GM19025 (cell line): ENCODE data around the gene DMPK.

Experiments used
- ATAC-seq: cut with Tn5 transposase; IDR thresholded peaks from one replicate; pipeline ENCODE4 v1.9.1; 2021; ENCODE audit warnings: mild to moderate bottlenecking, low read depth, moderate library complexity; ENCODE audit not compliant: unreplicated experiment

Gene DMPK

GRCh38 chr19:45789035-45789786 is 6.9 kb upstream of the DMPK start:
- ATAC-seq, result no peak

DNA sequence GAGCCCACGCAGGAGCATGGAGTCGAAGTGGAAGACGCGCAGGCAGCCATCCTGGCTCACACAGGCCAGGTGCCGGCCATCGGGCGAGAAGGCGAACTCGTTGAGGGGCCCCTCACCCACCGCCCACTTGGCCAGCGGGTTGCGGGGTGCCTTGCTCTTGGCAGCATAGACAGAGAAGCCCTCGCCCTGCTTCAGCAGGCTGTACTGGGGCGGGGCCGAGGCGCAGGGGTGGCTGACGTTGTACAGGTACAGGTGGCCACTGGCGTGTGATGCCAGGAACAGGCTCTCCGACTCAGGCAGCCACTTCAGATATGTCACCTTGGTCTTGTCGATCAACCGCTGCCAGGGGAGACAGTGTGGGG is 4.2 kb upstream of the DMPK start:
- ATAC-seq, result no peak

- no peak for ATAC-seq
These were observed 3.7 kb upstream of the DMPK start for GRCh38 chr19:45785781-45786532.

DNA sequence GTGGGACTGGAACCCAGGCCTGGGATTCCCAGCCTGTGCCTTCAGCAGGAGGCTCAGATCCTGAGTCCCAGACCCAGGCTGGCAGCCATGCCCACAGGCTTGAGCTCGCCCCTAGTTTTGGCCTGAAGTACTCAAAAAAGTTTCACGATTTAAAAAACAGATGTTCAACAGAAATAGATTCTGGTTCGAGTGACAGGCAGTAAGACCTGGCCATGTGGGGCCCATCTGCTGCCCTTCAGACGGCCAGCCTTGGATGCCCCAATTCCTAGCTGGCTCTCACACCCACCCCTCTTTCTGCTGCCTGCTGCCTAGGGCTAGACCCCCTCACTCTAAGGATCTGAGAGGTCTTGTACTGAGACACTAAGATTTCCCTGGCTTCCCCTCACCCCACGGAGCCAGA is 2.8 kb upstream of the DMPK start:
- ATAC-seq, result no peak

DNA sequence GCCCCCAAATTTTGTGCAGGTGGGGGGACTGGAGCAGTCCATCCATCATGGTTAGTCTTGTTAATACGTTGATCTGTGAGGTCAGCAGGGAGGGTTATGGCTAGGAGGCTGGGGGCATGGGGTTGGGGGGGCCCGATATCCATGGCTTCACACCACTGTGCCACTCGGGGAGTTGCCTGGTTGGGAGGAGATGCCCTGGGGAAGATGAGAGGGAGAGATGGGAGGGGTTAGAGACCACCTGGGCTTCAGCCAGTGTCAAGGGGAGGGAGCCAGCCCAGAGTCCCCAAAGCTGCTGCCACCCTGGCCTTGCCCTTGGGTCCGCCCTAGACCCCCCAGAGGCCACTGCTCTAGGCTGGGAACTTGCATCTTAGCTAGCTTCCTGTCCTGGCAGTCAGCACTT is 1.8 kb upstream of the DMPK start:
- ATAC-seq, result no peak

- ATAC-seq, result no peak
These were observed 813 bp upstream of the DMPK start for GRCh38 chr19:45782820-45783785.

DNA sequence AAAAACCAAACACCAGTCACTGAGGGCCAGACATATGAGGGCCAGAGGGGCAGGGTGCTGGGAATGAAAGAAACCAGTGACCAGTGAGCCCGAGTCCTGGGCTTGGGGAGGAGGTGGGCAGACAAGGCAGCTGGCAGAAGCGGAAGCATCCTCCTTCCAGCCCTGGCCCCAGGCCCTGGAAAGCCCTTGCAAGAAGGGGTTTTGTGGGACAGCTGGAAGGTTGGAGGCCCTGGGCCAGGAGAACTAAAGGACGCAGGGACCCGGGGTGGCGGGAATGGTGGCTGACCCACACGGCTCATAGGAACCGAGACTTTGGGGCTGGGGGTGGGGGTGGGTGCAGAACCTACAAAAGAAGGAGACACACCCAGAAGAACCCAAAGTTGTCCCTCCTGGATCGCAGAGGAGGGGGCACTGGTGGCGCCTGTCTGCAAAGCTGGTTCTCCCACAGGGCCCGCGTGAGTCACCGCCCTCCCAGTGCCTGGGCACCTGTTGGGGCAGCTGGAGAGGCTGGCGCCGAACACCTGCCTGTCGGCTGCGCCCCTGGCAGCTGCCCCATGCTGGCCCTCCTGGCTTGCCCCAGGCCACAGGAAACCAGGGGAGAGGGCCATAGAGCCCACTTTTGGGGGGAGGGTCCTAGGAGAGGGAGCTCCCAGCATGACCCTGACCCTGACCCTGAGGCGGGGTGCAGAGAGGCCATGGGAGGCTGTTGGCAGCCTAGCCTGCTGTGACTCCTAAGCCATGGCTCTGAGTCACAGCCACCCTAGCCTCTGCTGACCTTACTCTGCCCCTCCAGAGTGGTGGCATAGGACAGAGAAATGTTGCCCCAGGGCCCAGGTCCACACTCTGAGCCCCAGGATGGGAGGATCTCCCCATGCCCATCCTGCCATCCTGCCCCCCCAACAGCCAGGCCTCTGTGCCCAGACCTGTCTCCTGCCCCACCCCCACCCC is 802 bp downstream of the DMPK start:
- ATAC-seq, result no peak

GRCh38 chr19:45780448-45781213 is 1.7 kb downstream of the DMPK start:
- no peak for ATAC-seq

DNA sequence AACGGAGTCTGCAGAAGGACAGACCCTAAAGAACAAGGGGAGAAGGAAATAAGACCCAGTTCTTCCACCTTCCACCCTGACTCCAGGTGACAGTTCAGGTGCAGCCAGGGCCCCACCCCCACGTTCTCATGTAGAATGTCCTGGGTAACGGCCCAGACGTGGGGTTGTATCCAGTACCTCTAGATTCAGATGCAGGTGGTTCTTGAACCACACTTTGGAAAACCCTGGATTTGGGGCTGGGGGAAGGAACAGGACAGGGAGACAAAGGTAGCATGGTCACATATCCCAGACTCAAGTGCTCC is 2.2 kb downstream of the DMPK start:
- ATAC-seq, result no peak

GRCh38 chr19:45779231-45780145 is 2.8 kb downstream of the DMPK start:
- ATAC-seq, result peak; percentile 86

DNA sequence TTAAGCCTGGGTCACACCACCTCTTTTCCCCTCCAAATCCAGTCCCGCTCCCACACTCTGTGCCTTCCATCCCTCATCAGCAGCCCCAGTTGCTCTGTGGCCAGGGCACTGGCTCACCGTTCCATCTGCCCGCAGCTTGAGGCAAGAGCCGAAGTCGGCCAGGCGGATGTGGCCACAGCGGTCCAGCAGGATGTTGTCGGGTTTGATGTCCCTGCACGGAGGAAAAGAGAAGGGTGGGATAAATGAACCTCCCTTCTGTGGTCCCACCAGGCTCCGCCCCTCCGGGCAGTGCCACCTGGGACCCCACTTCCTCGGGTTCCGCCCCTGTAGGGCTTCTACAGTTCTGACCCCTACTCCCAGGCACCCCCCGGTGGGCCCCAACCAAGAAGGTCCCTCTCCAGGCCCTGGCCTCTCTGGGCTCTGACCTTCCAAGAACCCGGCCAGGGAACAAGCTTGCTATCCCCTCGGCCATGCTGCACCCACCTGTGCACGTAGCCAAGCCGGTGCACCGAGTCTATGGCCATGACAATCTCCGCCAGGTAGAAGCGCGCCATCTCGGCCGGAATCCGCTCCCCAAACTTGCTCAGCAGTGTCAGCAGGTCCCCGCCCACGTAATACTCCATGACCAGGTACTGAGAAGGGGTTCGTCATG is 4.2 kb downstream of the DMPK start:
- ATAC-seq, result no peak

DNA sequence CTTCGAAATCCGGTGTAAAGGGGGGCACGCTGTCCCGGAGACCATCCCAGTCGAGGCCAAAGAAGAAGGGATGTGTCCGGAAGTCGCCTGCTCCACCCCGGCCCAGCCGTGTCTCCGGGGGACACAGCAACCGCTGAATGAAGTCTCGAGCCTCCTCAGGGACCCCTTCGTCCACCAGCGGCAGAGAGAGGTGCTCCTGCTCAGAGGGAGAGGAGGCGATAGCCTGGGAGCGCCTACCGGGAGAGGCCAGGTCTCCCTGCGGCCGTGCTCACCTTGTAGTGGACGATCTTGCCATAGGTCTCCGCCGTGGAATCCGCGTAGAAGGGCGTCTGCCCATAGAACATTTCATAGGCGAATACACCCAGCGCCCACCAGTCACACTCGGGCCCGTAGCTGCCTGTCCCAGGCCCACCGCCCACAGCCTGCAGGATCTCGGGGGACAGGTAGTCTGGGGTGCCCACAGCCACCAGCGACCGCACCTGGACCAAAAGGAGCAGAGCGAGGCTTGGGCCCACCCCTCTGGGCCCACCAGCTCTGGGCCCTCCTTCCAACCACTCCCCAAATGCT is 4.8 kb downstream of the DMPK start:
- ATAC-seq, result no peak

DNA sequence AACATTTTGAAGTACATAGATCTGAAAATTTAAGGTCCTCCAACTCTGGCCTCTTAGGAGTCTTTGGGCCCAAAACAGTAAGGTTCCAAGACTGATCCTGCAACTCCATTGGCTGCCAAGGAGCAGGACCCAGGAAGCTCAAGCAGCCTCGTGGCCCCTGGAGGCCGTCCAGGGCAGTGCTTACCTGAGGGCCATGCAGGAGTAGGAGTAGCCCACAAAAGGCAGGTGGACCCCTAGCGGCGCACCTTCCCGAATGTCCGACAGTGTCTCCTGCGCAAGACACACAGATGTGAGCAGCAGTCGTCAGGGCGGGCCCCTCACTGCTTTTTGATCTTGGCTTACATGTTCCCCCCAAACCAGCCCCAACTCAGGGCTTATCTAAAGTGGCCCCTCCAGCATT is 7.5 kb downstream of the DMPK start:
- ATAC-seq, result no peak

DNA sequence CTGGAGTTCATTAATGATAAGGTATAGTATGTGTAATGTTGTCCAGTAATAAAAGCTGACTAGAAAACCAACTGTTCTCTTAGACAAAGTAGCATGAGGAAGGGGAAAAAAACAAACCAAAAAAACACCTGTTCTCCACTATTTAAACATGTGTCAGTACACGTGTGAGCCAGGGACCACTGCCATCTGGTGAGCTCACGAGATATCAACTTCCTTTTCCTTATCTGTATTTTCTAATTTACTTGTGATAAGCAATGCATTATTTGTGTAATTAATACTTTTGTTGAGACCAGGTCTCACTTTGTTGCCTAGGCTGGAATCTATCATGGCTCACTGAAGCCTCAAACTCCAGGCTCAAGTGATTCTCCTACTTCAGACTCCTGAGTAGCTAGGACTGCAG is 8.9 kb downstream of the DMPK start:
- no peak for ATAC-seq

- no peak for ATAC-seq
These were observed 9.4 kb downstream of the DMPK start for GRCh38 chr19:45772912-45773311.

GRCh38 chr19:45772130-45772840 is 10.0 kb downstream of the DMPK start:
- ATAC-seq, result no peak
